Measurements from ENCODE around the gene CFAP206. TPM values are rescaled to one million over a fixed set of nuclear protein-coding genes. Genes with fewer than 3 reads are reported as not detected.

Gene CFAP206
- total RNA-seq, 2 donors from 2014 or later: 0.26 to 0.39 TPM

GRCh38 chr6:87391334-87391733 lies 16.4 kb upstream of the CFAP206 start:
- H3K36me3 ChIP-seq: no peaks in the 10 kb centered on the region
- no peaks in the 10 kb centered on the region for H3K4me1 ChIP-seq
- H3K4me3 ChIP-seq: no peak overlapping the region
- DNase-seq (ENCODE audit: low spot score): no peak
- H3K27ac ChIP-seq: no peak overlapping the region
- no peaks in the 10 kb centered on the region for H3K27me3 ChIP-seq
- H3K9me3 ChIP-seq: no peaks in the 10 kb centered on the region
- TF ChIP-seq, protein P1, sequence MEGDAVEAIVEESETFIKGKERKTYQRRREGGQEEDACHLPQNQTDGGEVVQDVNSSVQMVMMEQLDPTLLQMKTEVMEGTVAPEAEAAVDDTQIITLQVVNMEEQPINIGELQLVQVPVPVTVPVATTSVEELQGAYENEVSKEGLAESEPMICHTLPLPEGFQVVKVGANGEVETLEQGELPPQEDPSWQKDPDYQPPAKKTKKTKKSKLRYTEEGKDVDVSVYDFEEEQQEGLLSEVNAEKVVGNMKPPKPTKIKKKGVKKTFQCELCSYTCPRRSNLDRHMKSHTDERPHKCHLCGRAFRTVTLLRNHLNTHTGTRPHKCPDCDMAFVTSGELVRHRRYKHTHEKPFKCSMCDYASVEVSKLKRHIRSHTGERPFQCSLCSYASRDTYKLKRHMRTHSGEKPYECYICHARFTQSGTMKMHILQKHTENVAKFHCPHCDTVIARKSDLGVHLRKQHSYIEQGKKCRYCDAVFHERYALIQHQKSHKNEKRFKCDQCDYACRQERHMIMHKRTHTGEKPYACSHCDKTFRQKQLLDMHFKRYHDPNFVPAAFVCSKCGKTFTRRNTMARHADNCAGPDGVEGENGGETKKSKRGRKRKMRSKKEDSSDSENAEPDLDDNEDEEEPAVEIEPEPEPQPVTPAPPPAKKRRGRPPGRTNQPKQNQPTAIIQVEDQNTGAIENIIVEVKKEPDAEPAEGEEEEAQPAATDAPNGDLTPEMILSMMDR (IDR thresholded peaks at IDR 0.05): peak in 1 of 2 donors; percentile 22

DNA sequence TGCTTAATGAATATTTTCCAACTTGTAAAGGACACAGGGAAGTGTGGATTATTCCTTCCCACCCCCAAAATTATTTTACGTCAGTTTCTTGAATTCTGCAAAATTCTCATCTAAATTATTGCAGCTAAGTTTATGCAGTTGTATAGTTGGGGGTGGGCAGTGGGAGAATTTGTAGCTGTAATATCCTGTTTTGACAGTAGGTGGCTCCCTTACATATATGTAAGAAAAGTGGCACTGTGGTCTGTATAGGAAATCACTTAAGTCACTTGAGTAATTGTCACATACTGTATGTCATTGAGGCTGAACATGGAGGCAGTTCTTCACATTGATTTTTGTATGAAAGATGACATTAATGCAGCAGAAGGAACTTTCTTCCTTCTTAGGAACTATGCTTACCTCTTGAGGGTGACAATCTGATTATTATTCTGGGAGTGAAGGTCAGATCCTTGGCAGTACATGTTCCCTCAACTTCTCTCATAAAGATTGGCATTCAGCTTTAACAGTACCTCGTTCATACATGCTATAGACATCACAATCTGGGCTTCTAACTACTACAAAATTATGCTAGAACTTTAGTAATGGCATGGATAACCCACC lies 14.6 kb upstream of the CFAP206 start:
- no peak for DNase-seq (ENCODE audit: low spot score)
- Histone ChIP-seq H3K9me3 (no peaks in the 10 kb centered on the region), H3K4me1 (no peaks in the 10 kb centered on the region), H3K4me3 (no peak overlapping the region), H3K27ac (no peak overlapping the region), H3K36me3 (no peaks in the 10 kb centered on the region), H3K27me3 (no peaks in the 10 kb centered on the region)
- TF ChIP-seq, protein P1 (IDR thresholded peaks at IDR 0.05): peak; percentile 77 to 82

- TF ChIP-seq, protein P1 (IDR thresholded peaks at IDR 0.05): no peak
- H3K27ac ChIP-seq: no peak overlapping the region
- no peaks in the 10 kb centered on the region for H3K27me3 ChIP-seq
- no peak for DNase-seq (ENCODE audit: low spot score)
- no peaks in the 10 kb centered on the region for H3K36me3 ChIP-seq
- H3K4me3 ChIP-seq: no peak overlapping the region
- H3K9me3 ChIP-seq: no peaks in the 10 kb centered on the region
- H3K4me1 ChIP-seq: no peaks in the 10 kb centered on the region
Measured at GRCh38 chr6:87395431-87395830, 12.3 kb upstream of the CFAP206 start.

GRCh38 chr6:87396595-87397392 lies 11.0 kb upstream of the CFAP206 start:
- no peaks in the 10 kb centered on the region for H3K27me3 ChIP-seq
- H3K27ac ChIP-seq: no peak overlapping the region
- no peaks in the 10 kb centered on the region for H3K9me3 ChIP-seq
- TF ChIP-seq, protein P1 (IDR thresholded peaks at IDR 0.05): no peak
- no peak overlapping the region for H3K4me3 ChIP-seq
- DNase-seq (ENCODE audit: low spot score): no peak
- H3K4me1 ChIP-seq: no peaks in the 10 kb centered on the region
- no peaks in the 10 kb centered on the region for H3K36me3 ChIP-seq

DNA sequence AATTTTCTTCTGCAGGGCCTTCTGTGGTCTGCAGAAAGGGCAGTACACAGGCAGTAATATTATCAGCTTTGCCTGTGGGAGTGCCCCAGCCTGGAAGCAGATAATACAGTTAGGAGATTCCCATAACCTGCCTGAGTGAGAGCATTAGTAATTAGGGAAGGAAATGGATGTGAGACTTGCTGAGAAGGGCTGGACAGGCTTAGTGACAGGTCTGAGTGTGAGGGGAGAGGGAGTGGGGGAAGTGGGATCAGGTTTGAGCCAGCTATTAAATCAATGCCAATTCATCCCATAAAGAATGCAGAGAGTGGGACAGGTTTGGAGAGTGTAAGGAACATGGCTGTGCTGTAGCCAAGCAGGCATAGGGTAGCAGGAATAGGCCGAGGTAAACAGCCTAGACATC lies 10.1 kb upstream of the CFAP206 start:
- TF ChIP-seq, protein P1 (IDR thresholded peaks at IDR 0.05): no peak
- Histone ChIP-seq H3K27me3 (no peaks in the 10 kb centered on the region), H3K36me3 (no peaks in the 10 kb centered on the region), H3K4me3 (no peak overlapping the region), H3K27ac (no peak overlapping the region), H3K9me3 (no peaks in the 10 kb centered on the region), H3K4me1 (no peaks in the 10 kb centered on the region)
- DNase-seq (ENCODE audit: low spot score): no peak

Measured in right atrium auricular region (tissue), 2 donors.